Mesenchymal stem cell (in vitro differentiated cells and primary cell): ENCODE results near the gene SUPT3H.

Source experiments
- DNase-seq: peaks from one replicate; pipeline ENCODE4 v3.0.0-alpha.2; 2013
- H2AFZ ChIP-seq: one replicate; pipeline ENCODE4 v1.6.1; 2013; ENCODE audit warnings: low read depth, mild to moderate bottlenecking, control low read depth, inconsistent platforms, low read length, moderate library complexity
- H2AK5ac ChIP-seq: 2 replicates; pipeline ENCODE4 v1.6.1; 2013; ENCODE audit warnings: low read length, moderate library complexity, mild to moderate bottlenecking, inconsistent platforms; ENCODE audit not compliant: severe bottlenecking
- H2BK120ac ChIP-seq: one replicate; pipeline ENCODE4 v1.6.1; 2013; ENCODE audit warnings: low read depth, mild to moderate bottlenecking, inconsistent platforms, low read length, moderate library complexity
- H2BK12ac ChIP-seq, 2 experiments: one replicate each; pipeline ENCODE4 v1.6.1; 2013; ENCODE audit warnings: inconsistent platforms in 2 of 2, low read length in 2 of 2, mild to moderate bottlenecking in 2 of 2, moderate library complexity in 2 of 2, control low read depth in 1 of 2
- H2BK15ac ChIP-seq: one replicate; pipeline ENCODE4 v1.6.1; 2013; ENCODE audit warnings: mild to moderate bottlenecking, low read depth, inconsistent platforms; ENCODE audit not compliant: poor library complexity, severe bottlenecking
- H2BK5ac ChIP-seq: 2 replicates; pipeline ENCODE4 v1.6.1; 2013; ENCODE audit warnings: low read depth, mild to moderate bottlenecking, low read length, control low read depth, inconsistent platforms; ENCODE audit not compliant: poor library complexity, severe bottlenecking
- H3K14ac ChIP-seq, 2 experiments: one replicate each; pipeline ENCODE4 v1.6.1; 2013; ENCODE audit warnings: inconsistent platforms in 2 of 2, low read length in 2 of 2, control low read depth in 1 of 2, mild to moderate bottlenecking in 1 of 2, moderate library complexity in 1 of 2
- H3K18ac ChIP-seq, 2 experiments: one replicate each; pipeline ENCODE4 v1.6.1; 2013; ENCODE audit warnings: inconsistent platforms in 2 of 2, low read length in 2 of 2, control low read depth in 1 of 2, low read depth in 1 of 2, mild to moderate bottlenecking in 1 of 2
- H3K23ac ChIP-seq, 2 experiments: one replicate each; pipeline ENCODE4 v1.6.1; 2013; ENCODE audit warnings: inconsistent platforms in 2 of 2, low read length in 2 of 2, mild to moderate bottlenecking in 2 of 2, moderate library complexity in 2 of 2, control low read depth in 1 of 2
- H3K27ac ChIP-seq: 2 replicates; pipeline ENCODE4 v1.5.1; 2013; ENCODE audit warnings: mild to moderate bottlenecking, moderate library complexity, low read length, control low read depth, inconsistent platforms; ENCODE audit not compliant: poor library complexity, severe bottlenecking
- H3K27me3 ChIP-seq, 2 experiments: 2 replicates each; pipeline versions ENCODE4 v1.6.1 to v1.7.0; 2013; ENCODE audit warnings: low read length in 2 of 2, mild to moderate bottlenecking in 2 of 2, moderate library complexity in 2 of 2, control low read depth in 1 of 2, inconsistent platforms in 1 of 2; ENCODE audit not compliant: control insufficient read depth in 1 of 2, insufficient read depth in 1 of 2
- H3K36me3 ChIP-seq, 2 experiments: 2 replicates each; pipeline versions ENCODE4 v1.6.1 to v1.7.0; 2013; ENCODE audit warnings: low read length in 2 of 2, control low read depth in 1 of 2, inconsistent platforms in 1 of 2, low read depth in 1 of 2, mild to moderate bottlenecking in 1 of 2; ENCODE audit not compliant: insufficient read depth in 2 of 2, control insufficient read depth in 1 of 2
- H3K4ac ChIP-seq, 2 experiments: one replicate each; pipeline ENCODE4 v1.6.1; 2013; ENCODE audit warnings: inconsistent platforms in 2 of 2, low read length in 2 of 2, mild to moderate bottlenecking in 2 of 2, moderate library complexity in 2 of 2, control low read depth in 1 of 2, low read depth in 1 of 2
- H3K4me1 ChIP-seq: 2 replicates; pipeline ENCODE4 v1.6.1; 2013; ENCODE audit warnings: low read depth, low read length, control low read depth; ENCODE audit not compliant: control insufficient read depth, insufficient read depth
- H3K4me2 ChIP-seq: 2 replicates; pipeline ENCODE4 v1.6.1; 2013; ENCODE audit warnings: low read length, mild to moderate bottlenecking, inconsistent platforms; ENCODE audit not compliant: poor library complexity, severe bottlenecking
- H3K4me3 ChIP-seq, 2 experiments: 2 replicates each; pipeline versions ENCODE4 v1.5.1 to v1.7.0; 2013; ENCODE audit warnings: low read length in 2 of 2, mild to moderate bottlenecking in 2 of 2, control low read depth in 1 of 2, low read depth in 1 of 2; ENCODE audit not compliant: insufficient read depth in 1 of 2
- H3K79me1 ChIP-seq: replicated peaks from 2 replicates; pipeline ENCODE4 v1.6.1; 2013; ENCODE audit warnings: mild to moderate bottlenecking, control low read depth, low read length, inconsistent platforms; ENCODE audit not compliant: poor library complexity, severe bottlenecking
- H3K9ac ChIP-seq: 2 replicates; pipeline ENCODE4 v1.7.0; 2013; ENCODE audit warnings: mild to moderate bottlenecking, low read length, moderate library complexity
- H3K9me3 ChIP-seq: 2 replicates; pipeline ENCODE4 v1.7.0; 2013; ENCODE audit warnings: mild to moderate bottlenecking, low read length; ENCODE audit not compliant: control insufficient read depth
- H4K8ac ChIP-seq: one replicate; pipeline ENCODE4 v1.6.1; 2013; ENCODE audit warnings: inconsistent platforms, mild to moderate bottlenecking, low read length, moderate library complexity
- H4K91ac ChIP-seq: one replicate; pipeline ENCODE4 v1.6.1; 2013; ENCODE audit warnings: mild to moderate bottlenecking, low read length, inconsistent platforms
- WGBS: methylation state at CpG from one replicate; pipeline ENCODE4 v1.1.7; 2013; ENCODE audit warnings: mixed read lengths; 5-methylcytosine and 5-hydroxymethylcytosine counted together

The SUPT3H gene

GRCh38 chr6:45038226-45038625, 339.5 kb downstream of the SUPT3H start:
- no peak overlapping the region for H3K23ac ChIP-seq
- no peak overlapping the region for H2BK15ac ChIP-seq
- no peaks in the 10 kb centered on the region for H3K36me3 ChIP-seq
- H3K18ac ChIP-seq = no peak overlapping the region
- WGBS = no CpG with 5 or more reads among the region's 1 CpG
- H2AFZ ChIP-seq = no peak overlapping the region
- H3K9me3 ChIP-seq = no peaks in the 10 kb centered on the region
- no peak overlapping the region for H2AK5ac ChIP-seq
- H4K8ac ChIP-seq = no peak overlapping the region
- H3K4me1 ChIP-seq = no peaks in the 10 kb centered on the region
- no peak overlapping the region for H2BK12ac ChIP-seq
- no peak overlapping the region for H3K14ac ChIP-seq
- no peaks in the 10 kb centered on the region for H3K27me3 ChIP-seq
- H3K9ac ChIP-seq = no peak overlapping the region
- H2BK5ac ChIP-seq = no peak overlapping the region
- no peak overlapping the region for H3K4ac ChIP-seq
- H3K27ac ChIP-seq = no peak overlapping the region
- H3K4me2 ChIP-seq = no peak overlapping the region
- H3K79me1 ChIP-seq = no peaks in the 10 kb centered on the region
- DNase-seq = no peak
- H3K4me3 ChIP-seq = no peak overlapping the region
- no peak overlapping the region for H4K91ac ChIP-seq
- no peak overlapping the region for H2BK120ac ChIP-seq

GRCh38 chr6:45036103-45036502, 341.6 kb downstream of the SUPT3H start:
- H3K36me3 ChIP-seq = no peaks in the 10 kb centered on the region
- no peak overlapping the region for H2BK120ac ChIP-seq
- no peak overlapping the region for H2BK15ac ChIP-seq
- no peak overlapping the region for H3K4me3 ChIP-seq
- no peak overlapping the region for H2AK5ac ChIP-seq
- no peak overlapping the region for H3K4ac ChIP-seq
- WGBS = 97% methylated on average over 3 of the region's 3 CpGs
- no peak overlapping the region for H3K14ac ChIP-seq
- no peak overlapping the region for H2BK5ac ChIP-seq
- H3K9me3 ChIP-seq = no peaks in the 10 kb centered on the region
- H3K23ac ChIP-seq = no peak overlapping the region
- H4K91ac ChIP-seq = no peak overlapping the region
- H2BK12ac ChIP-seq = no peak overlapping the region
- no peak overlapping the region for H3K27ac ChIP-seq
- no peak overlapping the region for H2AFZ ChIP-seq
- H3K4me2 ChIP-seq = no peak overlapping the region
- no peaks in the 10 kb centered on the region for H3K79me1 ChIP-seq
- H3K27me3 ChIP-seq = no peaks in the 10 kb centered on the region
- no peak overlapping the region for H3K9ac ChIP-seq
- H4K8ac ChIP-seq = no peak overlapping the region
- no peak for DNase-seq
- H3K4me1 ChIP-seq = no peaks in the 10 kb centered on the region
- H3K18ac ChIP-seq = no peak overlapping the region

GRCh38 chr6:45032426-45032825, 345.3 kb downstream of the SUPT3H start:
- no peak overlapping the region for H4K8ac ChIP-seq

DNA sequence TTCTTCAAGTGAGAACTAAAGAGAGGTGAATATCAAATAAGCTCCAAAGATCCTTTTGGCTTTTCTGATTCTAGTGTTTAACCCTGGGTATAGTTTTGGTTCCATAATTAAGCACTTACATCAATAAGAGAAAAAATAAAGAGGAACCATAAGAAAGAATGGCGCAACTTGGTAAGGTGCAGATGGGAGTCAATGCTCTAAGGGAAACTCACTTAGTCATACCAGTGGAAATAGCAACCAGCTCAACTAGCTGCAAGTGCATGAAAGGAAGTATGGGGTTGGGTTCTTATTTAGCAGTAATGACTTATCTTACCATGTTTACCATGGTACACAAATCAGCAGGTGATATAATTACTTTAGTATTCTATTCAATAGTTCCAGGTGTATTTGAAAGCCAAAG, 346.1 kb downstream of the SUPT3H start:
- Histone ChIP-seq H2BK15ac (no peak overlapping the region), H3K9ac (no peak overlapping the region), H2BK120ac (no peak overlapping the region), H3K9me3 (peaks cover 7% of the 10 kb centered on the region), H3K27me3 (no peaks in the 10 kb centered on the region), H3K4me3 (no peak overlapping the region), H3K4me1 (no peaks in the 10 kb centered on the region), H3K18ac (no peak overlapping the region), H3K23ac (no peak overlapping the region), H3K4ac (no peak overlapping the region), H2BK5ac (no peak overlapping the region), H2AK5ac (no peak overlapping the region), H3K4me2 (no peak overlapping the region), H4K91ac (no peak overlapping the region), H4K8ac (no peak overlapping the region), H3K36me3 (no peaks in the 10 kb centered on the region), H3K27ac (no peak overlapping the region), H2BK12ac (no peak overlapping the region), H2AFZ (no peak overlapping the region), H3K79me1 (no peaks in the 10 kb centered on the region), H3K14ac (no peak overlapping the region)
- no peak for DNase-seq
- 100% methylated on average over 1 of the region's 1 CpG for WGBS

More at GRCh38 chr6:45032426-45032825, 345.3 kb downstream of the SUPT3H start:
- H3K18ac ChIP-seq = no peak overlapping the region
- H2BK5ac ChIP-seq = no peak overlapping the region
- no peak overlapping the region for H4K91ac ChIP-seq
- no peak overlapping the region for H2BK15ac ChIP-seq
- no peaks in the 10 kb centered on the region for H3K27me3 ChIP-seq
- no peaks in the 10 kb centered on the region for H3K79me1 ChIP-seq
- no peak overlapping the region for H2BK12ac ChIP-seq
- no peak overlapping the region for H3K4me3 ChIP-seq
- DNase-seq = no peak
- no peak overlapping the region for H3K4me2 ChIP-seq
- no peak overlapping the region for H2BK120ac ChIP-seq
- no peak overlapping the region for H2AFZ ChIP-seq
- H3K4ac ChIP-seq = no peak overlapping the region
- no peaks in the 10 kb centered on the region for H3K36me3 ChIP-seq
- H3K9ac ChIP-seq = no peak overlapping the region
- no peak overlapping the region for H3K23ac ChIP-seq
- no peak overlapping the region for H2AK5ac ChIP-seq
- no peak overlapping the region for H3K14ac ChIP-seq
- no peaks in the 10 kb centered on the region for H3K4me1 ChIP-seq
- no peak overlapping the region for H3K27ac ChIP-seq
- peaks cover 5% of the 10 kb centered on the region for H3K9me3 ChIP-seq
- WGBS = 96% methylated on average over 2 of the region's 2 CpGs
